GM10266 (cell line): ENCODE data around the gene PCNA.
"Not testable (repeated sequence)": the region's sequence is repeated elsewhere in the genome, so short reads cannot be mapped to it uniquely, and the experiment has no call there.

Experiments used
- DNase-seq: peaks from one replicate; pipeline ENCODE4 v3.0.0; 2012; ENCODE audit errors: extremely low spot score
- TF ChIP-seq, protein P1 (sequence below): IDR thresholded peaks from 2 replicates; pipeline ENCODE4 v1.5.1; 2012; ENCODE audit warnings: mild to moderate bottlenecking, low read depth; ENCODE audit not compliant: control insufficient read depth, insufficient read depth; ENCODE audit errors: missing control alignments

PCNA gene

DNA sequence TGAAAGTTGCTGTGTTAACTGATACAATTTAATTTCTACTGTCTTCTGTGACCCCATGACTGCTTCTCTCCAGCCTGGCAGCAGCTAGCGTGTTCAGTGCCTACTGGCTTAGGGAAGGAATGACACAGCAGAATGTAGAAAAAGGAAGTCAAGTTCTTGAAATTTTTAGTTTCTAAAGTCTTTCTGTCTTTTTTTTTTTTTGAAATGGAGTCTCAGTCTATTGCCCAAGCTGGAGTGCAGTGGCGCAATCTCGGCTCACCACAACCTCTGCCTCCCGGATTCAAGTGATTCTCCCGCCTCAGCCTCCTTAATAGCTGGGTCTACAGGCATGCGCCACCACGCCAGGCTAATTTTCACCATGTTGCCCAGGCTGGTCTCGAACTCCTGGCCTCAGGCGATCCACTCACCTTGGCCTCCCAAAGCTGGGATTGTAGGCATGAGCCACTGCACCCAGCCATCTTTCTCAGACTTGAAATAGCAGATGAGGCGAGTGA lies 39.3 kb downstream of the PCNA start:
- no peak for DNase-seq
- TF ChIP-seq, protein P1, sequence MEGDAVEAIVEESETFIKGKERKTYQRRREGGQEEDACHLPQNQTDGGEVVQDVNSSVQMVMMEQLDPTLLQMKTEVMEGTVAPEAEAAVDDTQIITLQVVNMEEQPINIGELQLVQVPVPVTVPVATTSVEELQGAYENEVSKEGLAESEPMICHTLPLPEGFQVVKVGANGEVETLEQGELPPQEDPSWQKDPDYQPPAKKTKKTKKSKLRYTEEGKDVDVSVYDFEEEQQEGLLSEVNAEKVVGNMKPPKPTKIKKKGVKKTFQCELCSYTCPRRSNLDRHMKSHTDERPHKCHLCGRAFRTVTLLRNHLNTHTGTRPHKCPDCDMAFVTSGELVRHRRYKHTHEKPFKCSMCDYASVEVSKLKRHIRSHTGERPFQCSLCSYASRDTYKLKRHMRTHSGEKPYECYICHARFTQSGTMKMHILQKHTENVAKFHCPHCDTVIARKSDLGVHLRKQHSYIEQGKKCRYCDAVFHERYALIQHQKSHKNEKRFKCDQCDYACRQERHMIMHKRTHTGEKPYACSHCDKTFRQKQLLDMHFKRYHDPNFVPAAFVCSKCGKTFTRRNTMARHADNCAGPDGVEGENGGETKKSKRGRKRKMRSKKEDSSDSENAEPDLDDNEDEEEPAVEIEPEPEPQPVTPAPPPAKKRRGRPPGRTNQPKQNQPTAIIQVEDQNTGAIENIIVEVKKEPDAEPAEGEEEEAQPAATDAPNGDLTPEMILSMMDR: no peak

DNA sequence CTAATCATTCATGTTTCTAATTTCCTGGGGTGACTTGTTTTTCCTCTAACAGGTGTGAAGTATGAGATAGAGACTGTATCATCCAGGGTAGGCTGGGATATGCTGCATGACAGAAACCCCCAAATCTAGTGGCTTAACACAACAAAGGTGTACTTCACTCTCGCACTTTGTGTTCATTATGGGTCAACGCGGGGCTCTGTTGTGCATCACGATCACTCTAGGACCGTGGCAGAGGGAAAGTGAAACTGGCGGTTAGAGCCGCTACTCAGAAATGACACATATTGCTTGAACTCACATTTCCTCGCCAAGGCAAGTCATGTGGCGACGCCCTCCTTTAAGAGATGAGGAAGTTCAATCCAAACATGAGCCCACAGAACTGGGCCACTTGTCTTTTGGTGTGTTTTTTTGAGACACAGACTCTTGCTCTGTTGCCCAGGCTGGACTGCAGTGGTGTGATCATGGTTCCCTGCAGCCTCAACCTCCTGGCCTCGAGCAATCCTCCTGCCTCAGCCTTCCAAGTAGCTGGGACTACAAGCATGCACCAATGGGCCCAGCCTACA lies 41.3 kb downstream of the PCNA start:
- TF ChIP-seq, protein P1: no peak
- peak; percentile 80 for DNase-seq

DNA sequence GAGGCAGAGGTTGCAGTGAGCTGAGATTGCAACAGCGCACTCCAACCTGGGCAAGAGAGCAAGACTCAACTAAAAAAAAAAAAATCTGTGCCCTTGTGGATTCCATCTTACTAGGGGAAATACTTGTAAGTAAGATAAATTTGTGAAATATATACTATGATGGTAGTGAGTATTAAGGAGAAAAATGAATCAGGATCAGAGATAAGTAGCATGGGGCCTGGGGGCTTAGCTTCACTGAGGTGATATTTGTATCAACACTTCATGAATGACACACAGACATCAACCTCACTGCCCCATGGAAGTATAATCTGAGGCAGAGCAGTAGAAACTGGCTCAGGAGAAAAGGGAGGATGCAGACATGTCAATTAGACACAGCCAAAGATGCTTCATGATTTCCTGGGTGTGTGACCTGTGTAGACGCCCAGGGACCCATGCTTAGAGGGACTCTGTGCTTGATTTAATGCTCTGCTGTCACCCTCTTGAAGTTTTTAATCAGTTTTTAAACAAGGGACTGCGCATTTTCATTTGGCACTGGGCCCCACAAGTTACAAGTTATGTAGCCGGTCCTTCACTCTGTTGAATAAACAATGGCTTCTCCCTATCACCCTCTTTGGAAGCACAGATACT lies 41.9 kb downstream of the PCNA start:
- TF ChIP-seq, protein P1: no peak
- DNase-seq: no peak

DNA sequence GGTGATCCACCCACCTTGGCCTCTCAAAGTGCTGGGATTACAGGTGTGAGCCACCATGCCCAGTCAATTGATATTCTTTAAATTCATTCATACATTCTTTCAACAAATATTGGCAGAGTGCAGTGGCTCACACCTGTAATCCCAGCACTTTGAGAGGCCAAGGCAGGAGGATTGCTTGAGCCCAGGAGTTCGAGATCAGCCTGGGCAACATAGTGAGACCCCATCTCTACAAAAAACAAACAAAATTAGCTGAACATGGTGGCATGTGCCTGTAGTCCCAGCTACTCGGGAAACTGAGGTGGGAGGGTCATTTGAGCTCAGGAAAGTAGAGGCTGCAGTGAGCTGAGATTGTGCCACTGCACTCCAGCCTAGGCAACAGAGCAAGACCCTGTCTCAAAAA lies 42.8 kb downstream of the PCNA start:
- not testable (repeated sequence) for DNase-seq

DNA sequence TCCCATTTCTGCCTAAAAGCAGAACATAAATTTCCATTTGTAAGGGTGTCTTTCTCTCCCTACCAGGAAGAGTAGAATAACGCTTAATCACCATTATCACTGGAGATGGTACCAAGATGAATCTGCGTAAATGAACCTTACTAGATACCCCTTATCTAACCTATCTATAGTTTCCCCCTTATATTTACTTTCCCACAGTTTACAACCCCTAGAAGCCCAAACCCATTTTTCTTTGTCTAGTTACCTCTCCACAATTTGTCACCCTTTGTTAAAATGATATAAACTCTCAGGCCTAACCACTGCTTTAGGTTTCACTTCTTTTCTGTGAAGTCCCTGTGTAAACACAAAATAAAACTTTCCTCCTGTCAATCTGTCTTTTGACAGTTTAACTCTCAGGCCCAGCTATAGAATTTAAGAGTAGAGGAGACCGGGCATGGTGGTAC lies 45.5 kb downstream of the PCNA start:
- TF ChIP-seq, protein P1: no peak
- peak; percentile 39 for DNase-seq

DNA sequence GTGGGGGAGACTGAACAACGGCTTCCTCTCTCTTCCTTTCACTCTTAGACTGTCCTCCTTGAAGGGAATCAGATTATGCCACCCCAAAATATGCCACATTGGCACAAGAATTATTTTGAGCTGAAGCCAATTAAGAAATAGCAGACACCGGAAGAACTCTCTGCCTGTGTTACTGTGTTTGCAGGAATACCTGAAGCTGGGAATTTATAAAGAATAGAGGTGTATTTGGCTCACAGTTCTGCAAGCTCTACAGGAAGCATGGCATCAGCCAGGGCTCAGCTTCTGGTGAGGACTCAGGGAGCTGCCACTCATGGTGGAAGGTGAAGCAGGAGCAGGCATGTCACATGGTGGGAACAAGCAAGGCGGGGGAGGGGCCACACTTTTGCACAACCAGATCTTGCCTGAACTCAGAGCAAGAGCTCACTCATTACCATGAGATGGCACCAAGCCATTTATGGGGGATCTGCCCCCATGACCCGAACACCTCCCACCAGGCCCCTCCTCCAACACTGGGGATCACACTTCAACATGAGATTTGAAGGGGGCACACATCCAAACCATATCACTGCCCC lies 46.0 kb downstream of the PCNA start:
- no peak for DNase-seq
- TF ChIP-seq, protein P1: no peak

DNA sequence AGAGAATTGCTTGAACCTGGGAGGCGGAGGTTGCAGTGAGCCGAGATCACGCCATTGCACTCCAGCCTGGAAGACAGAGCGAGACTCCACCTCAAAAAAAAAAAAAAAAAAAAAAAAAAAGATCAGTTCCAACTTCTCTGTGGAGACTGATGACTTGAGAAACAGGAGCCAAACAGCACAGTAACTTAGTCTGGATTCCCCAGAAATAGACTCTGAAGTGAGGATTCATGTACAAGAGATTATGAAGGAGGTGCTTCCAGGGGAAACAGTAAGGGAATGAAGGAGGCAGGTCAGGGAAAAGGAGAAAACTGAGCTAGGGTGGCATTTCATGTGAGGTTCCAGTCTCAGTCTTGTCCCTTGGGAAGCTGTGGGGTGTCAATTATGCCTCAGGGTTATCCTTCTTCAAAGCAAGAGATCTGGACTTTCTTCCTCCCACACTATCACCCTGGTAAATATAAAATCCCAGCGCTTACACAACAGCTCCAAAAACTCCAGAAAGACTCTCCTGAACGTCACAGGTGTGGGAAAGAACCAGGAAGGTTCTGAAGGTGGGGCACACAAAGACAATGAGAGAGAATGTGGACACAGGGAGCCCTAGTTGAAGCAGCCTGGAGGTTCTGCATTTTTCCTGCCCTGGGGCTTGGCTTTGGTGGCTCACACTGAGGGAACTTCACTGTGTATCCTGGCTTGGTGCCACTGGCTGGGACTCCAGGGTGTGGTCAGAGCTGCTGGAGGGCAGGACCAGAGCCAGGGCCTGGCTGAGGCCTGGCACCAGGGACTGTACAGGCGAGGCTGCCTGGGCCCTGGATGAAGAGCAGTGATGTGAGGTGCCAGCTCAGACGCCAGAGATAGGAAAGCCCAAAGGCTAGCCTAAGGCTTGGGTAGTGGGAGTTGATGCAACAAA lies 46.8 kb downstream of the PCNA start:
- DNase-seq: no peak
- TF ChIP-seq, protein P1: no peak

DNA sequence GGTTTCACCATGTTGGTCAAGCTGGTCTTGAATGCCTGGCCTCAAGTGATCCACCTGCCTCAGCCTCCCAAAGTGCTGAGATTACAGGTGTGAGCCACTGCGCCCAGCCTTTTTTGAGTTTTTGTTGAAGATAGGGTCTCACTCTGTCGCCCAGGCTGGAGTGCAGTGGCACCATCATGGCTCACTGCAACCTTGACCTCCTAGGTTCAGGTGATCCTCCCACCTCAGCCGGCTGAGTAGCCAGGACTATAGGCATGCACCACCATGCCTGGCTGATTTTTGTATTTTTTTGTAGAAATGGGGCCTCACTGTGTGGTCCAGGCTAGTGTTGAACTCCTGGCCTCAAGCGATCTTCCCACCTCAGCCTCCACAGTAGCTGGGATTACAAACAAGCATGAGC lies 47.8 kb downstream of the PCNA start:
- DNase-seq: not testable (repeated sequence)
